CD1c-positive myeloid dendritic cell (primary cell): ENCODE measurements around the gene PCCA.
"Not testable (repeated sequence)": the region's sequence is repeated elsewhere in the genome, so short reads cannot be mapped to it uniquely, and the experiment has no call there.

Experiments used
- DNase-seq: peaks from one replicate; pipeline ENCODE4 v3.0.0-alpha.2; 2016; ENCODE audit errors: extremely low spot score

PCCA gene

GRCh38 chr13:100088644-100089464 lies at the start of gene PCCA:
TSS of gene PCCA (plus strand) at chr13:100089093. CDS start at chr13:100089121, 28 bp downstream.
- peak; percentile 80 for DNase-seq

GRCh38 chr13:100039740-100040139 lies 49.2 kb upstream of the PCCA start:
- no peak for DNase-seq

- no peak for DNase-seq
Observed at GRCh38 chr13:100040196-100040595, 48.7 kb upstream of the PCCA start.

- no peak for DNase-seq
Observed at GRCh38 chr13:100044936-100045335, 44.0 kb upstream of the PCCA start.

- DNase-seq = no peak
Observed at GRCh38 chr13:100045355-100045754, 43.5 kb upstream of the PCCA start.

GRCh38 chr13:100051070-100051469 lies 37.8 kb upstream of the PCCA start:
- no peak for DNase-seq

GRCh38 chr13:100059827-100060226 lies 29.1 kb upstream of the PCCA start:
- no peak for DNase-seq

GRCh38 chr13:100063333-100063732 lies 25.6 kb upstream of the PCCA start:
- DNase-seq = no peak

- DNase-seq = no peak
Observed at GRCh38 chr13:100063906-100064305, 25.0 kb upstream of the PCCA start.

- DNase-seq = no peak
Observed at GRCh38 chr13:100068133-100068931, 20.6 kb upstream of the PCCA start.

GRCh38 chr13:100069278-100069677 lies 19.6 kb upstream of the PCCA start:
- no peak for DNase-seq

- DNase-seq = no peak
Observed at GRCh38 chr13:100075700-100076587, 12.9 kb upstream of the PCCA start.

GRCh38 chr13:100079003-100079402 lies 9.9 kb upstream of the PCCA start:
- not testable (repeated sequence) for DNase-seq

GRCh38 chr13:100083401-100083800 lies 5.5 kb upstream of the PCCA start:
- DNase-seq = not testable (repeated sequence)

- no peak for DNase-seq
Observed at GRCh38 chr13:100088273-100088643, 635 bp upstream of the PCCA start.

GRCh38 chr13:100089465-100090032 lies 656 bp downstream of the PCCA start:
- DNase-seq = no peak

- DNase-seq = no peak
Observed at GRCh38 chr13:100090861-100091260, 2.0 kb downstream of the PCCA start.

GRCh38 chr13:100091391-100091790 lies 2.5 kb downstream of the PCCA start:
- DNase-seq = no peak

- DNase-seq = not testable (repeated sequence)
Observed at GRCh38 chr13:100092273-100092672, 3.4 kb downstream of the PCCA start.

GRCh38 chr13:100095498-100095897 lies 6.6 kb downstream of the PCCA start:
- DNase-seq = no peak

GRCh38 chr13:100096526-100096925 lies 7.6 kb downstream of the PCCA start:
- no peak for DNase-seq

- DNase-seq = no peak
Observed at GRCh38 chr13:100097821-100098220, 8.9 kb downstream of the PCCA start.
